ENCODE data around the gene SOHLH1.
"Not testable (repeated sequence)": the region's sequence is repeated elsewhere in the genome, so short reads cannot be mapped to it uniquely, and the experiment has no call there.

SOHLH1 gene

GRCh38 chr9:135680056-135680455 is 19.2 kb downstream of the SOHLH1 start:
- H3K4me3 Mint-ChIP-seq = no peak overlapping the region
- no peak overlapping the region for H3K27ac Mint-ChIP-seq
- peaks cover 5% of the 10 kb centered on the region for H3K4me1 Mint-ChIP-seq
- DNase-seq (ENCODE audit: low spot score in 2 of 2) = no peak
- H3K36me3 Mint-ChIP-seq = no peaks in the 10 kb centered on the region
- ATAC-seq = no peak
- no peaks in the 10 kb centered on the region for H3K9me3 Mint-ChIP-seq

DNA sequence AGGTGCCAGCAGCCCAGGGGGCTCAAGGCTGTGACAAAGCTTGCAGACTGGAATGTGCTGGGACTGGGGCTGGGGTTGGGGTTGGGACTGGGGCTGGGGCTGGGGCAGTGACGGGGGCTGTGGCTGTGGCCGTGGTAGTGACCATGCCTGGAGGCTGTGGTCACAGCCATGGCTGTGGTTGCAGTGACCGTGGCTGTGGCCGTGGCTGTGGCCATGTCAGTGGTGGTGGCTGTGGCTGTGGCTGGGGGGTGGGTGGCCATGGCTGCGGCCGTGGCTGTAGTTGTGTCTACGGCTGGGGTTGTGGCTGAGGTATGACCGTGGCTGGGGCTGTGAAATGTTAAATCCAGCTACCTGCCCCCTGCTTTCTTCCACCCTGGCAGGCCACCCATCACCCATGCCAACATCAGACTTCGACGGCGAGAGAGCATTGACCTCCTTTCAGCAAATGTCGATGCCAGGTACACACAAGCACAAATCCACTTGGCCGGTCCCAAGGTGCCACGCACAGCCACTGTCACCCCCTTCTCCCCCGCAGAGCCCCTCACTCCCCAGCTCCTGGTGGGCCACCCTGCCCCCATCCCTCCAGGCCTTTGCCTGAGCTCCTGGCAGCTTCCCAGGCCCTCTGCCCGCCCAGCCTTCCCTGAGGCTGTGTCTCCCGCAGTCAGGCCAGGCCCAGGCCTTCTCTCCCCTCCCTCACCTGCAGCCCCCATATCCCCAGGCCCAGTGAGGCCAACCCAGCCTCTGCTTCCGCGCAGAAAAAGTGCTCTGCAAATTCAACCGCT is 20.9 kb downstream of the SOHLH1 start:
- ATAC-seq = peak; percentile 19
- no peaks in the 10 kb centered on the region for H3K9me3 Mint-ChIP-seq
- no peak overlapping the region for H3K4me3 Mint-ChIP-seq
- peaks cover 5% of the 10 kb centered on the region for H3K4me1 Mint-ChIP-seq
- DNase-seq (ENCODE audit: low spot score in 2 of 2) = no peak
- H3K36me3 Mint-ChIP-seq = no peaks in the 10 kb centered on the region
- H3K27ac Mint-ChIP-seq = no peak overlapping the region

DNA sequence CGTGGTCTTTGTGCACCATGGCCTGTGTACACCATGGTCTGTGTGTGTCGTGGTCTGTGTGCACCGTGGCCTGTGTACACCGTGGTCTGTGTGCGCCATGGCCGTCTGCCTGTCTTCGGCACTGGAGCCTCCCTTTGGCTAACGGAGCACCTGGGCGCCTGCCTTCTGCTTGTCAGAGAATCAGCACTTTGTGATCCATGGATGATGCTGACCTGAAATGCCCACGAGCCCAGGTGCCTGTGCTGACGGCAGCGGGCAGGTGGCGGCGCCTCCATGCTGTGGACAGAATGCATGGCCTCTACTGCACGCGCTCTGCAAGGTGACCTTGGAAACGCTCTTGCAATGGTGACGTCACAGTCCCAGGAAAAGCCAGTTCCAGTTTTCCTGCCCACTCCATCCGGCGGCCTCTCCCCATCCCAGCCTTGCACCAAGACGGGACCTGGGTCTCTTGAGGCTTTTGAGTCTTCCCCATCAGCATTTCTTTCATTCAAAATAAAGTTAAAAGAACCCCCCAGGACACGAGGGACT is 21.6 kb downstream of the SOHLH1 start:
- DNase-seq (ENCODE audit: low spot score in 2 of 2) (no peak), ATAC-seq (no peak)
- H3K4me3 Mint-ChIP-seq = no peak overlapping the region
- H3K4me1 Mint-ChIP-seq = peaks cover 5% of the 10 kb centered on the region
- H3K9me3 Mint-ChIP-seq = no peaks in the 10 kb centered on the region
- H3K27ac Mint-ChIP-seq = no peak overlapping the region
- H3K36me3 Mint-ChIP-seq = no peaks in the 10 kb centered on the region

- H3K4me1 Mint-ChIP-seq = peaks cover 5% of the 10 kb centered on the region
- no peak overlapping the region for H3K27ac Mint-ChIP-seq
- no peak for ATAC-seq
- H3K4me3 Mint-ChIP-seq = no peak overlapping the region
- H3K9me3 Mint-ChIP-seq = no peaks in the 10 kb centered on the region
- no peak for DNase-seq (ENCODE audit: low spot score in 2 of 2)
- H3K36me3 Mint-ChIP-seq = no peaks in the 10 kb centered on the region
These were observed 22.4 kb downstream of the SOHLH1 start for GRCh38 chr9:135676891-135677290.

DNA sequence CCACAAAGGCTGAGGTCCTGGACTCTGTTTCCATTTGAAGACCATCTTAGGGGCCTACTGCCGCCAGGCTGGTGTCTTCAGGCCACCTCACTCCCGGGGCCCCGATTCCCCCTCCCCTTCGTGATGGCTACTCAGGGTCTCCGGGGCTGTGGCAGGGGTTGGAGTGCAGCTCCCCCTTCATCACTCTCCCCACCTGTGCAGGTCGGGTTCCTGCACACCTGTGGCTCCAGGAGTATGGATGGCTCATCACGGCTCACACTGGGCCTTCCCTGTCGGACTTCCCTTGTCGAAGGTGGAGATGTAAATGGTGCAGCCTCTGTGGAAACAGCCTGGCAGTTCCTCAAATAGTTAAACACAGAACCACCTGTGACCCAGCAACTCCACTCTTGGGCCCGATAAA is 24.3 kb downstream of the SOHLH1 start:
- no peak overlapping the region for H3K4me3 Mint-ChIP-seq
- no peak overlapping the region for H3K27ac Mint-ChIP-seq
- H3K9me3 Mint-ChIP-seq = no peaks in the 10 kb centered on the region
- peaks cover 2% of the 10 kb centered on the region for H3K4me1 Mint-ChIP-seq
- DNase-seq (ENCODE audit: low spot score in 2 of 2) (no peak), ATAC-seq (no peak)
- no peaks in the 10 kb centered on the region for H3K36me3 Mint-ChIP-seq

DNA sequence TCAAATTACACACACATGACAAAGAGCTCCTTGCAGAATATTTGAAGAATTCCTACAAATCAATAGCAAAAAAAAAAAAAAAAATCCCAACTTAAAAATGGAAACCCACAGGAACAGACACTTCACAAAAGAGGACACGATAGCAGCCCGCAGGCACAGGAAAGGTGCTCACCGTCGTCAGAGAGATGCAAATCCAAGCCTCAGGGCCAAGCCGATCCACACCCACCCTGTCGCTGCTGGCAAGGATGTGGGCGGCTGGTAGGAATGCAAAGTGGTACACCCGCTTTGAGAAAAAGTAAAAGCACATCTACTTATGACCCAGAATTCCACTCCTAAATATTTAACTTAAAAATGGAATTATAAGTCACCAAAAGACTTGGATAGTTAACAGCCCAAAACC is 25.3 kb downstream of the SOHLH1 start:
- no peak for DNase-seq (ENCODE audit: low spot score in 2 of 2)
- no peak overlapping the region for H3K4me3 Mint-ChIP-seq
- H3K27ac Mint-ChIP-seq = no peak overlapping the region
- H3K36me3 Mint-ChIP-seq = no peaks in the 10 kb centered on the region
- no peaks in the 10 kb centered on the region for H3K4me1 Mint-ChIP-seq
- H3K9me3 Mint-ChIP-seq = no peaks in the 10 kb centered on the region
- ATAC-seq = no peak

DNA sequence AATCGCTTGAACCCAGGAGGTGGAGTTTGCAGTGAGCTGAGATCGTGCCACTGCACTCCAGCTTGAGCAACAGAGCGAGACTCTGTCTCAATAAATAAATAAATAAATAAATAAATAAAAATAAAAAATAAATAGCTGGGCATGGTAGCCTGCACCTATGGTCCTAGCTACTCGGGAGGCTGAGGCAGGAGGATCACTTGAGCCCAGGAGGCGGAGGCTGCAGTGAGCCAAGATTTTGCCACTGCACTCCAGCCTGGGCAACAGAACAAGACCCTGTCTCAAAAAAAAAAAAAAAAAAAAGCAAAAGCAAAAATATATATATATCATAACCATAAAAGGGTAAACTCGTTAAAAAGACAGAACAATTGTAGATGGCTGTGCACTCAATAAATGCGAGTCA is 26.5 kb downstream of the SOHLH1 start:
- not testable (repeated sequence) for H3K4me3 Mint-ChIP-seq; H3K9me3 Mint-ChIP-seq; H3K36me3 Mint-ChIP-seq; H3K27ac Mint-ChIP-seq; H3K4me1 Mint-ChIP-seq; DNase-seq (ENCODE audit: low spot score in 2 of 2); ATAC-seq

DNA sequence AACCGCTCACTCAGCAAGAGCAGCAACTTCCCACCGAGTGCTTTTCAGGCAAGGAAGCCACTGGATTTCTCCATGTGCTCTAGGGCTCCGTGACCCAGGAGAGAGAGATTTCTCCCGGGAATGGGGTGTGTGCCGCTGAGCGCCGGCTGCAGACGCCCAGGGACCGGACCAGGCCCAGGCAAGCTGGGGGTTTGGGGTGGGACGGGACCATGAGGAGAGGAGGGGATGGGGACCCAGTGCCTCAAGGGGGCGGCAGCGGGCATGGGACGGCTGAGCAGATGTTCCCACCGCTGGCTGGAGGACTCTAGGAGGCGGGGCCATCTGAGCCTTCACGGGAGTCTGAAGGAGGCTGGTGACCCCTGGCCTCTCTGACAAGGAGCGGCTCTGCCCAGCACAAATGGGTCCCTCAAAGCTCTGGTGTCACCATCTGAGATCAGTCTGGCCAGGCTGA is 27.7 kb downstream of the SOHLH1 start:
- Mint-ChIP-seq H3K4me1 (no peaks in the 10 kb centered on the region), H3K4me3 (no peak overlapping the region), H3K9me3 (no peaks in the 10 kb centered on the region), H3K36me3 (no peaks in the 10 kb centered on the region), H3K27ac (no peak overlapping the region)
- DNase-seq (ENCODE audit: low spot score in 2 of 2) (no peak), ATAC-seq (no peak)

DNA sequence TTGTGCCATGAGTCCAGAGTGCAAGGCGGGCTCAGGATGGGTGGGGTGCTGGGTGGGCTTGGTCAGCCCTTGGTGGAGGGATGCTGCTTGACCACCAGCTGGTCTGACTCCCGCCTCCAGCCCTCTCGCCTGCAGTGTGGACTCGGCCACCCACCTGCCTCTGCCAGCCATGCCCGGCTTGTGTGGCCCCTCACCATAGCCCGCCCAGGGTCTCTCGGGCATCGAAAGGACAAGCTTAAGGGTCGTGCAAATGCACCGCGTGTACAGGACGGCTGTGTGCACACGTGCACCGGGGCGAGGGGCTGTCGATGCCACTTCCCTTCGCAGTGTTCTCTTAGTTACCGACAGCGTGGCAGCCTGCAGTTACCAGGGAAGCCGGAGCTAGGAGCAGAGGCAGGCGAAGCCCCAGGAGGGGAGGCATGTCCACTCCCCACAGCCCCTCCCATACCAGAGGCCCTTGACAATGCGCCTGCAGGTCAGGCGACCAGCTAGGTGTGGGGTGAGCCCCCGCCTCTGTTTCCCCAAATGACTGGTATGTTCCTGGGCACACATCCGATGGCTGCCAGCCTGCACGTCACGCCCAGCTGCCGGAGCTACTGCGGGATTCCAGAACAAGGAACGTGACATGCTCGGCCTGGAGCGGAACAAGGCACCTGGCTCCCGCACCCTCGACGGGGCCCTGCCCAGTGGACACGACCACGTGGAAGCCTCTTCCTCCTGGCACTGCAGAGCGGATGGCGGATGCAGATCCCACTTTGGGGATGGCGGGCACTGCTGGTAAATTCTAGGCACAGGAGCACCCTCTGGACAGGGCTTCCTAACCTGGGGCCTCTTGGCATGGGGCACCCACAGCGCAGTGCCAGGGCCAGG is 28.3 kb downstream of the SOHLH1 start:
- no peaks in the 10 kb centered on the region for H3K9me3 Mint-ChIP-seq
- H3K27ac Mint-ChIP-seq = no peak overlapping the region
- DNase-seq (ENCODE audit: low spot score in 2 of 2) = no peak
- H3K4me3 Mint-ChIP-seq = no peak overlapping the region
- no peaks in the 10 kb centered on the region for H3K36me3 Mint-ChIP-seq
- H3K4me1 Mint-ChIP-seq = no peaks in the 10 kb centered on the region
- no peak for ATAC-seq

DNA sequence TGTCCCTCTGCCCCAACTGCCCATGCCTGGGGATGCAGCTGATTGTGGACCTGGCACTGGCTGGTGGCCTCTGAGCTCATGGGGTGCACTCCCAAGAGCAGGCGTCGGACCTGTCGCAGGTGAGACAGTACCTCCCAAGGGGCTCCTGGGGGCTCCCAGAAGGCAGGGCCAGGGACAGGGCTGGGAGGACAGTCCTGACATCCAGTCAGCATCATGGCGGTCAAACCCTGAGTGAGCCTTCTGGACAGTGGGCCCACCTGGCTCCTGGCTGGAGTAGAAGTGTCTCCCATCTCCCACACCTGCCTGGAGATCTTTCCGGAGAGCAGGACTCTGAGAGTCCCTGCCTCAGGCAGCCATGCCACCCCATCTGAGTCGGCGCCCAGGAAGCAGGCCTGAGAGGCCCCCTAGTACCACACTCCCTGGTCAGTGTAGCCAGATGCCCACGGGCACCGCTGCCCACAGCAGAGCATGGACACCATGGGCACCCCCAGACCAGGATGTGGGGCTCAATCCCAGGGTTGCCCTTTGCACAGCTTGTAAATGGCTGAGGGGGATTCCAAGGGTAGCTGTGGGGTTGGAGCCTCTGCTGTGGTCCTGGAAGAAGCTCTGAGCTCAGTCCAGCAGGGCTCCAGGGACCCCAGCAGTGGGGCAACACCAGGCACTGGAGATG is 29.5 kb downstream of the SOHLH1 start:
- peak; percentile 4 for ATAC-seq

GRCh38 chr9:135669018-135669417 is 30.3 kb downstream of the SOHLH1 start:
- not testable (repeated sequence) for H3K4me3 Mint-ChIP-seq; H3K27ac Mint-ChIP-seq; H3K4me1 Mint-ChIP-seq; H3K36me3 Mint-ChIP-seq; ATAC-seq; H3K9me3 Mint-ChIP-seq; DNase-seq (ENCODE audit: low spot score in 2 of 2)

More for the DNA sequence above, 29.5 kb downstream of the SOHLH1 start:
- H3K27ac Mint-ChIP-seq = no peak overlapping the region
- no peaks in the 10 kb centered on the region for H3K4me1 Mint-ChIP-seq
- no peak overlapping the region for H3K4me3 Mint-ChIP-seq
- no peaks in the 10 kb centered on the region for H3K9me3 Mint-ChIP-seq
- no peaks in the 10 kb centered on the region for H3K36me3 Mint-ChIP-seq
- DNase-seq (ENCODE audit: low spot score in 2 of 2) = no peak

DNA sequence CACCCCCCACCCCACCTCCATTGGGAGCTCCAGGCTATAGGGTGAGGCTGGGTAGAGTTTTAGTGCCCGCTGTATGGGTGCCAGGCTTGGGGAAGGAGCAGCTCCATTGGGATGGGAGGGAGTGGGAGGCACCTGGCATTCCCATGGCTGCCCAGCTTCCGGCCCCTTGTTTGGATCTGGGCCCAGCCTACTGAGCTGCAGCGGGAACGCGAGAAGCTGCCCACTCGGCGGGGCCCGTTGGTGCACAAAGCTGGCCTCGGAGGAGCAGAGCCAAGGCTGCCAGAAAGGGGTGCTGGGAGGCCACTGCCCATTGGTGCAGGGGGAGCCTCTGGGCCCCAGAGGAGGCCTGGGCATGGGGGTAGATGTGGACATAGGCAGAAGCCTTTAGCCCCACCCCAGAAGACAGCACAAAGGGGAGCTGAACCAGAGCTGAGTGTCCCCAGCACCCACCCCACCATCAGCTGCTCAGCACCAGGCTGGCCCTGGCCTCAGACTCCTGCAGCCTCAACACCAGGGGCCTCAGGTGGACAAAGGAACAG is 31.7 kb downstream of the SOHLH1 start:
- Mint-ChIP-seq H3K4me3 (no peak overlapping the region), H3K9me3 (no peaks in the 10 kb centered on the region), H3K4me1 (no peaks in the 10 kb centered on the region), H3K27ac (no peak overlapping the region), H3K36me3 (no peaks in the 10 kb centered on the region)
- no peak for ATAC-seq
- no peak for DNase-seq (ENCODE audit: low spot score in 2 of 2)

DNA sequence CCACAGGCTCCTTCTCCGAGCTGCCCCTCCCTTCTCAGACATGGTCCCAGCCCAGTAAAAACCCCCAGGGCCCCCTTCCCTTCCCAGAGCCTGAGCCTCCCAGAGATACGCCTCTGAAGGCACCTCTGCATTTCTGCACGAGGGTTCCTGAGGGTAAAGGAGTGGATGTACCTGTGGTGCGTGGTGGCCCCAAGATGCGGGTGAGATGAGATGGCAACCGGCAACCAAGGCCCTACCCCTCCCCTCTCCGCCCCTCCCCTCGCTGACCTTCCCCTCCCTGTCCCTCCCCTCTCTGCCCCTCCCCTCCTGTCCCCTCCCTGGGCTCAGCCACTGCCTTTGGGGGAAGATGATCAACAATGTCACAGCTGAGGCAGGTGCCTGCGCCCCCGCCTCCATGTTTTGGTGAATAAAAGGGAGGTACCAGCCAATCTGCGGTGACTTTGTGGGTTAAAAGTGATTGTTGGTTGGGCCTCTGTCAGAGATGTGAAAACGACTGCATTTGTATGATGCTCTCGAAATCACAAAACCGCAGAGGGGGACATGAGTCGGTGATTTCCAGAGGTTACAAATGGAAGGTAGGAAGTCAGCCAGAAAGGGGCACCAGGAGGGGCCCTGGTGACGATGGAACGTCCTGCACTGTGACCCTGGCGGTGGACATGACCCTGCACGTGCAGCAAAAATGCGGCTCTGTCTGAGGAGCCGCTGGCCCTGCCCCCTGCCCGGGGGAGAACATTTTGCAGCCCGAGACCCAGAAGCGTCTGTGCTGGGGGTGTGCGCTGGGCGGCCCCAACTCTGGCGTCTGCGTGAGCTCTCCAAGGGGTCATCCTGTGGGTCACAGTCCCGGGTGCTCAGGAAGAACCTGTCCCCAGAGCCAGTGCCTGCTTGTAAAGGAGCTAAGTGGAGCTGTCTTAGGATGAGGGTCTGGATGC is 32.5 kb downstream of the SOHLH1 start:
- Mint-ChIP-seq H3K9me3 (no peaks in the 10 kb centered on the region), H3K4me3 (no peak overlapping the region), H3K36me3 (no peaks in the 10 kb centered on the region), H3K27ac (no peak overlapping the region), H3K4me1 (no peaks in the 10 kb centered on the region)
- DNase-seq (ENCODE audit: low spot score in 2 of 2) (no peak), ATAC-seq (no peak)

DNA sequence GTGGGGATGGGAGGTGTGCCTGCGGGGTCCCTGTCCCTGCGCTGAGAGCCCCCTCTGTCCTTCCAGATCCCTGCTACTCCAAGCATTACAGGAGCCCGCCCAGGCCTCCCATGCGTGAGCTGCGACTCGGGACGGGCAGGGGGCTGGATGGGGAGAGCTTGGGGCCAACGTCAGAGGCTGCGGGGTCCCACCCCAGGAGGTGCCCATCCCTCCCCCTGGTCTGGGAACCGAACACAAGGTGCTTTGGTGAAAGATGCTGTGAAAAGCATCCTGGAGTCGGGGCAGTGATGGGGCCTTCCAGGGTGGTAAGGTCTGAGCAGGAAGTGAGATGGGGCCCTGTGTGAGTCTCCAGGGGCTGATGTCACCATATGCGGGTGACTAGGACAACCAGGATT is 33.5 kb downstream of the SOHLH1 start:
- no peaks in the 10 kb centered on the region for H3K4me1 Mint-ChIP-seq
- H3K9me3 Mint-ChIP-seq = no peaks in the 10 kb centered on the region
- no peaks in the 10 kb centered on the region for H3K36me3 Mint-ChIP-seq
- H3K4me3 Mint-ChIP-seq = no peak overlapping the region
- DNase-seq (ENCODE audit: low spot score in 2 of 2) (no peak), ATAC-seq (no peak)
- no peak overlapping the region for H3K27ac Mint-ChIP-seq
